IPS DF 4.7 (cell line): ENCODE data around the gene DGAT2L6.
A peak's percentile ranks its signal among the peaks of the same experiment; 100 is the strongest.

ENCODE experiments used
- DNase-seq: peaks from one replicate; pipeline ENCODE4 v3.0.0-alpha.2; 2013; ENCODE audit warnings: low spot score; ENCODE audit errors: extremely low read depth

DGAT2L6 gene

GRCh38 chrX:70176938-70177533, at the start of gene DGAT2L6:
TSS of gene DGAT2L6 (plus strand) at chrX:70177483. CDS start at chrX:70177583, 100 bp downstream.
- no peak for DNase-seq

- no peak for DNase-seq
These were observed 49.2 kb upstream of the DGAT2L6 start for GRCh38 chrX:70128071-70128470.

- DNase-seq: no peak
These were observed 47.5 kb upstream of the DGAT2L6 start for GRCh38 chrX:70129816-70130215.

- no peak for DNase-seq
These were observed 45.1 kb upstream of the DGAT2L6 start for GRCh38 chrX:70132224-70132623.

- no peak for DNase-seq
These were observed 44.4 kb upstream of the DGAT2L6 start for GRCh38 chrX:70132877-70133302.

- peak; percentile 49 for DNase-seq
These were observed 43.8 kb upstream of the DGAT2L6 start, which contains the start of gene IGBP1 for GRCh38 chrX:70133303-70134115. TSS of gene IGBP1 (plus strand) at chrX:70133447. CDS start at chrX:70133948, 501 bp downstream.

- no peak for DNase-seq
These were observed 43.2 kb upstream of the DGAT2L6 start for GRCh38 chrX:70134116-70134477.

GRCh38 chrX:70138622-70139021, 38.7 kb upstream of the DGAT2L6 start:
- no peak for DNase-seq

- no peak for DNase-seq
These were observed 37.5 kb upstream of the DGAT2L6 start for GRCh38 chrX:70139736-70140135.

- DNase-seq: no peak
These were observed 35.9 kb upstream of the DGAT2L6 start for GRCh38 chrX:70141373-70141772.

- DNase-seq: no peak
These were observed 10.4 kb upstream of the DGAT2L6 start for GRCh38 chrX:70166601-70167590.

GRCh38 chrX:70168238-70169188, 8.8 kb upstream of the DGAT2L6 start:
- no peak for DNase-seq

GRCh38 chrX:70169281-70169680, 8.0 kb upstream of the DGAT2L6 start:
- DNase-seq: no peak

GRCh38 chrX:70171624-70172023, 5.7 kb upstream of the DGAT2L6 start:
- DNase-seq: no peak

- no peak for DNase-seq
These were observed 5.1 kb upstream of the DGAT2L6 start for GRCh38 chrX:70172221-70172620.

GRCh38 chrX:70172964-70173363, 4.3 kb upstream of the DGAT2L6 start:
- no peak for DNase-seq

- no peak for DNase-seq
These were observed 2.5 kb upstream of the DGAT2L6 start for GRCh38 chrX:70174754-70175153.

- no peak for DNase-seq
These were observed 1.9 kb upstream of the DGAT2L6 start for GRCh38 chrX:70175338-70175737.

- DNase-seq: no peak
These were observed 5.8 kb downstream of the DGAT2L6 start for GRCh38 chrX:70183091-70183490.

GRCh38 chrX:70190225-70190624, 12.9 kb downstream of the DGAT2L6 start:
- no peak for DNase-seq
